ENCODE data around the gene POLR1E.

Gene POLR1E

DNA sequence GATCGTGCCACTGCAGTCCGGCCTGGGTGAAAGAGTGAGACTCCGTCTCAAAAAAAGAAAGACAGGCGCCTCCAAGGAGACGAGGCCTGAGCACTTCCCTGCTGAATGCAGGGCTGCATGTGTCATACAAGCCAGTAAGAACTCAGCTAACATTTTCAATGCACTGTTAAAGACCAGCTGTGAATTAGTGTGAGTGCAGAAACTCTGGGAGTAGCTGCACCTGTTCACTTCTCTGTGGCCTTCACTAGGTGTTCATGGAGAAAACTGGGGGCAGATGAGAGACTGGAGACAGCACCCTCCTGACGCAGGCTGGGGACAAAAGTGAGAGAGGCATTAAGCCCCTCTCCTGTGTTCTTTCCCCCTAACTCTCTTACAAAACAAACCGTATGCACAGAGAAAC, 48.7 kb downstream of the POLR1E start:
- no peak overlapping the region for H2AFZ ChIP-seq (ENCODE audit: low read depth, low read length, severe bottlenecking)
- H3F3A ChIP-seq (ENCODE audit: insufficient read depth) = no peaks in the 10 kb centered on the region
- TF ChIP-seq, protein P1, sequence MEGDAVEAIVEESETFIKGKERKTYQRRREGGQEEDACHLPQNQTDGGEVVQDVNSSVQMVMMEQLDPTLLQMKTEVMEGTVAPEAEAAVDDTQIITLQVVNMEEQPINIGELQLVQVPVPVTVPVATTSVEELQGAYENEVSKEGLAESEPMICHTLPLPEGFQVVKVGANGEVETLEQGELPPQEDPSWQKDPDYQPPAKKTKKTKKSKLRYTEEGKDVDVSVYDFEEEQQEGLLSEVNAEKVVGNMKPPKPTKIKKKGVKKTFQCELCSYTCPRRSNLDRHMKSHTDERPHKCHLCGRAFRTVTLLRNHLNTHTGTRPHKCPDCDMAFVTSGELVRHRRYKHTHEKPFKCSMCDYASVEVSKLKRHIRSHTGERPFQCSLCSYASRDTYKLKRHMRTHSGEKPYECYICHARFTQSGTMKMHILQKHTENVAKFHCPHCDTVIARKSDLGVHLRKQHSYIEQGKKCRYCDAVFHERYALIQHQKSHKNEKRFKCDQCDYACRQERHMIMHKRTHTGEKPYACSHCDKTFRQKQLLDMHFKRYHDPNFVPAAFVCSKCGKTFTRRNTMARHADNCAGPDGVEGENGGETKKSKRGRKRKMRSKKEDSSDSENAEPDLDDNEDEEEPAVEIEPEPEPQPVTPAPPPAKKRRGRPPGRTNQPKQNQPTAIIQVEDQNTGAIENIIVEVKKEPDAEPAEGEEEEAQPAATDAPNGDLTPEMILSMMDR (IDR thresholded peaks at IDR 0.05; ENCODE audit: insufficient read depth, low read length, poor library complexity, severe bottlenecking) = no peak
- no peak for TF ChIP-seq EZH2phosphoT487 (conservative IDR thresholded peaks at IDR 0.05; ENCODE audit: low read length)
- no peaks in the 10 kb centered on the region for H3K27me3 ChIP-seq (ENCODE audit: low read length)
- H4K20me1 ChIP-seq (ENCODE audit: low read depth, low read length) = no peaks in the 10 kb centered on the region
- no peak overlapping the region for H3K27ac ChIP-seq (ENCODE audit: low read depth, low read length)
- no peaks in the 10 kb centered on the region for H3K79me2 ChIP-seq (ENCODE audit: insufficient read depth, low read length)
- no peak overlapping the region for H3K4me2 ChIP-seq (ENCODE audit: low read depth, low read length, poor library complexity, severe bottlenecking)
- no peak overlapping the region for H3K4me3 ChIP-seq (ENCODE audit: insufficient read depth, low read length, poor library complexity, severe bottlenecking)
- no peaks in the 10 kb centered on the region for H3K9me3 ChIP-seq (ENCODE audit: insufficient read depth, low read length)
- H3K9ac ChIP-seq (ENCODE audit: low read length) = no peak overlapping the region
- H3K9me2 ChIP-seq (replicated peaks; ENCODE audit: insufficient read depth, low read length) = no peaks in the 10 kb centered on the region
- H3K36me3 ChIP-seq (ENCODE audit: low read length) = peaks cover 8% of the 10 kb centered on the region; the same call in 1 of the 2 replicates

DNA sequence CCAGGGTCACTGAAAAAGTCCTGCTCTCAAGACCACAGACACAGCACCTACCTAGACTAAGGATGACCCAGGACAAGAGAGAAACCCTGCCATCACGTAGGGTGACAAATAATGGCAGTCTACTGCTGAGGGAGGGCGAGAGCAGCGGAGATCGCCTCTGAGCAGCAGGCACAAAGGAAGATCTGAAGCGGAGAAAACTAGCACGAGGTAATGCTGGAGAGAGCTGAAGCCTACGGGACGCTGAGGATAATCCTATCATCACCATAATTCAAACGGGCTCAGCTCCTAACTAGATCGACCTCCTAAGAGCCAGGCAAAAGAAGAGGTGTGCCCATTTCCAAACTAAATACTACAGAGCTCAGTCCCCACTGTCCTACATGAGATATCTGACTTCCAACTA, 49.2 kb downstream of the POLR1E start:
- Histone ChIP-seq H3K4me3 (ENCODE audit: insufficient read depth, low read length, poor library complexity, severe bottlenecking) (no peak overlapping the region), H3K27ac (ENCODE audit: low read depth, low read length) (no peak overlapping the region), H3K36me3 (ENCODE audit: low read length) (peaks cover 8% of the 10 kb centered on the region; the same call in 1 of the 2 replicates)

DNA sequence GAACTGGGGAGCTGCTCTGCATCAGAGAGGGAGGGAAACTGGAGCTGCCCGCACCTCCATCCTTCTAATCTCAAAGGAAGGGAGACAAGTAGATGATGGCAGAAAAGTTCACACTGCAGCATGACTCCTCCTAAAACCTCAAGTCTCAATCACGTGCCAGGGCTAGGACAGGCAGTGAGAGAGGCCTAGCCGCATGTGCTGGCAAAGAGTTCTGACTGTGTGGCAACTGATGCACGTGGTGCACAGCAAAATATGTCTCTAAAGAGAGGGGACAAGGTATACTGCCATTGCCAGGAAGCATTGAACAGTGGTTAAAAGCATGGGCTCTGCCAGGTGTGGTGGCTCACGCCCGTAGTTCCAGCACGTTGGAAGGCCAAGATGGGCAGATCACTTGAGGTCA, 52.4 kb downstream of the POLR1E start:
- no peak overlapping the region for H2AFZ ChIP-seq (ENCODE audit: low read depth, low read length, severe bottlenecking)
- no peak overlapping the region for H3K4me2 ChIP-seq (ENCODE audit: low read depth, low read length, poor library complexity, severe bottlenecking)
- H4K20me1 ChIP-seq (ENCODE audit: low read depth, low read length) = no peaks in the 10 kb centered on the region
- H3F3A ChIP-seq (ENCODE audit: insufficient read depth) = no peaks in the 10 kb centered on the region
- H3K27me3 ChIP-seq (ENCODE audit: low read length) = no peaks in the 10 kb centered on the region
- H3K79me2 ChIP-seq (ENCODE audit: insufficient read depth, low read length) = no peaks in the 10 kb centered on the region
- no peak overlapping the region for H3K4me3 ChIP-seq (ENCODE audit: insufficient read depth, low read length, poor library complexity, severe bottlenecking)
- H3K36me3 ChIP-seq (ENCODE audit: low read length) = peaks cover 4% of the 10 kb centered on the region; the same call in 1 of the 2 replicates
- H3K9me3 ChIP-seq (ENCODE audit: insufficient read depth, low read length) = no peaks in the 10 kb centered on the region
- no peaks in the 10 kb centered on the region for H3K9me2 ChIP-seq (replicated peaks; ENCODE audit: insufficient read depth, low read length)
- H3K27ac ChIP-seq (ENCODE audit: low read depth, low read length) = no peak overlapping the region
- no peak overlapping the region for H3K9ac ChIP-seq (ENCODE audit: low read length)
- TF ChIP-seq, protein P1 (IDR thresholded peaks at IDR 0.05; ENCODE audit: insufficient read depth, low read length, poor library complexity, severe bottlenecking) = no peak
- no peak for TF ChIP-seq EZH2phosphoT487 (conservative IDR thresholded peaks at IDR 0.05; ENCODE audit: low read length)

More for the DNA sequence above, 49.2 kb downstream of the POLR1E start:
- H3K79me2 ChIP-seq (ENCODE audit: insufficient read depth, low read length) = no peaks in the 10 kb centered on the region
- no peaks in the 10 kb centered on the region for H3K27me3 ChIP-seq (ENCODE audit: low read length)
- no peak overlapping the region for H2AFZ ChIP-seq (ENCODE audit: low read depth, low read length, severe bottlenecking)
- no peaks in the 10 kb centered on the region for H3K9me3 ChIP-seq (ENCODE audit: insufficient read depth, low read length)
- H3K4me2 ChIP-seq (ENCODE audit: low read depth, low read length, poor library complexity, severe bottlenecking) = no peak overlapping the region
- no peak for TF ChIP-seq EZH2phosphoT487 (conservative IDR thresholded peaks at IDR 0.05; ENCODE audit: low read length)
- TF ChIP-seq, protein P1 (IDR thresholded peaks at IDR 0.05; ENCODE audit: insufficient read depth, low read length, poor library complexity, severe bottlenecking) = no peak
- no peak overlapping the region for H3K9ac ChIP-seq (ENCODE audit: low read length)
- H3K9me2 ChIP-seq (replicated peaks; ENCODE audit: insufficient read depth, low read length) = no peaks in the 10 kb centered on the region
- no peaks in the 10 kb centered on the region for H4K20me1 ChIP-seq (ENCODE audit: low read depth, low read length)
- no peaks in the 10 kb centered on the region for H3F3A ChIP-seq (ENCODE audit: insufficient read depth)

All from SU-DHL-6 (cell line).